Trophoblast cell (in vitro differentiated cells and primary cell): ENCODE measurements around the gene NUP93.

Source experiments
- DNase-seq, 2 donors: peaks; one replicate each; pipeline ENCODE4 v3.0.0-alpha.2; 2016
- H2AFZ ChIP-seq: 2 replicates; pipeline ENCODE4 v1.6.1; 2013; ENCODE audit warnings: low read length, moderate library complexity, mild to moderate bottlenecking; ENCODE audit not compliant: insufficient read depth, poor library complexity
- H2AK5ac ChIP-seq: 2 replicates; pipeline ENCODE4 v1.6.1; 2013; ENCODE audit warnings: mild to moderate bottlenecking, low read length
- H2BK120ac ChIP-seq: 2 replicates; pipeline ENCODE4 v1.6.1; 2013; ENCODE audit warnings: low read length, mild to moderate bottlenecking, moderate library complexity; ENCODE audit not compliant: insufficient read depth, poor library complexity
- H2BK12ac ChIP-seq: 2 replicates; pipeline ENCODE4 v1.6.1; 2013; ENCODE audit warnings: mild to moderate bottlenecking, low read length, moderate library complexity
- H2BK5ac ChIP-seq: 2 replicates; pipeline ENCODE4 v1.6.1; 2013; ENCODE audit warnings: low read length, low read depth, moderate library complexity, mild to moderate bottlenecking; ENCODE audit not compliant: poor library complexity
- H3K14ac ChIP-seq: 2 replicates; pipeline ENCODE4 v1.6.1; 2013; ENCODE audit warnings: mild to moderate bottlenecking, low read length
- H3K18ac ChIP-seq: 2 replicates; pipeline ENCODE4 v1.6.1; 2013; ENCODE audit warnings: mild to moderate bottlenecking, low read length
- H3K23ac ChIP-seq: 2 replicates; pipeline ENCODE4 v1.6.1; 2013; ENCODE audit warnings: low read length
- H3K27ac ChIP-seq: 2 replicates; pipeline ENCODE4 v1.5.1; 2013; ENCODE audit warnings: low read depth, mild to moderate bottlenecking, inconsistent platforms, low read length, moderate library complexity
- H3K27me3 ChIP-seq: 2 replicates; pipeline ENCODE4 v1.6.1; 2013; ENCODE audit warnings: inconsistent platforms, mild to moderate bottlenecking, low read length, moderate library complexity; ENCODE audit not compliant: insufficient read depth
- H3K36me3 ChIP-seq, 2 experiments: 1 replicate in 1 of 2; 2 replicates in 1 of 2; pipeline ENCODE4 v1.6.1; 2013; ENCODE audit warnings: low read length in 2 of 2, mild to moderate bottlenecking in 2 of 2, moderate library complexity in 1 of 2; ENCODE audit not compliant: insufficient read depth in 2 of 2, control insufficient read depth in 1 of 2
- H3K4ac ChIP-seq: 2 replicates; pipeline ENCODE4 v1.6.1; 2013; ENCODE audit warnings: low read depth, mild to moderate bottlenecking, low read length, moderate library complexity
- H3K4me1 ChIP-seq, 2 experiments: 1 replicate in 1 of 2; 2 replicates in 1 of 2; pipeline ENCODE4 v1.6.1; 2013; ENCODE audit warnings: low read length in 2 of 2, mild to moderate bottlenecking in 2 of 2, moderate library complexity in 1 of 2; ENCODE audit not compliant: insufficient read depth in 2 of 2, control insufficient read depth in 1 of 2
- H3K4me2 ChIP-seq: 2 replicates; pipeline ENCODE4 v1.6.1; 2013; ENCODE audit warnings: inconsistent platforms, mild to moderate bottlenecking, low read length, moderate library complexity
- H3K4me3 ChIP-seq: 2 replicates; pipeline ENCODE4 v1.5.1; 2013; ENCODE audit warnings: mild to moderate bottlenecking, low read depth, low read length, inconsistent platforms
- H3K79me1 ChIP-seq: one replicate; pipeline ENCODE4 v1.6.1; 2013; ENCODE audit warnings: low read length
- H3K79me2 ChIP-seq: 2 replicates; pipeline ENCODE4 v1.6.1; 2013; ENCODE audit warnings: low read length, mild to moderate bottlenecking; ENCODE audit not compliant: control insufficient read depth, insufficient read depth, poor library complexity
- H3K9ac ChIP-seq: 2 replicates; pipeline ENCODE4 v1.6.1; 2013; ENCODE audit warnings: mild to moderate bottlenecking, low read length
- H3K9me3 ChIP-seq: 2 replicates; pipeline ENCODE4 v1.6.1; 2013; ENCODE audit warnings: low read depth, mild to moderate bottlenecking, control low read depth, inconsistent platforms, low read length; ENCODE audit not compliant: insufficient read depth
- H4K12ac ChIP-seq: 2 replicates; pipeline ENCODE4 v1.6.1; 2013; ENCODE audit warnings: low read depth, mild to moderate bottlenecking, low read length, moderate library complexity
- H4K8ac ChIP-seq: 2 replicates; pipeline ENCODE4 v1.6.1; 2013; ENCODE audit warnings: low read depth, mild to moderate bottlenecking, low read length, moderate library complexity
- H4K91ac ChIP-seq: one replicate; pipeline ENCODE4 v1.6.1; 2013; ENCODE audit warnings: low read depth, mild to moderate bottlenecking, low read length, moderate library complexity
- WGBS: extraction: QIAGEN DNeasy Blood & Tissue Kit; methylation state at CpG from one replicate; pipeline ENCODE4 v1.1.7; 2013; ENCODE audit warnings: missing lambda C conversion rate; ENCODE audit not compliant: insufficient read length, insufficient coverage; ENCODE audit errors: extremely low coverage; 5-methylcytosine and 5-hydroxymethylcytosine counted together

Gene NUP93

GRCh38 chr16:56841659-56842058 is 111.7 kb downstream of the NUP93 start:
- H2BK120ac ChIP-seq: no peak overlapping the region
- no peak overlapping the region for H2AK5ac ChIP-seq
- WGBS: no CpG with 5 or more reads among the region's 10 CpGs
- peaks cover 32 to 41% of the 10 kb centered on the region in 2 experiments for H3K36me3 ChIP-seq
- no peaks in the 10 kb centered on the region for H3K79me2 ChIP-seq
- no peak overlapping the region for H3K4ac ChIP-seq
- no peak overlapping the region for H3K18ac ChIP-seq
- H2BK12ac ChIP-seq: no peak overlapping the region
- H3K79me1 ChIP-seq: no peaks in the 10 kb centered on the region
- H4K91ac ChIP-seq: no peak overlapping the region
- no peaks in the 10 kb centered on the region for H3K4me1 ChIP-seq
- no peak overlapping the region for H4K12ac ChIP-seq
- no peaks in the 10 kb centered on the region for H3K9me3 ChIP-seq
- H2AFZ ChIP-seq: no peak overlapping the region
- no peak overlapping the region for H3K27ac ChIP-seq
- no peak overlapping the region for H4K8ac ChIP-seq
- H3K27me3 ChIP-seq: no peaks in the 10 kb centered on the region
- no peak overlapping the region for H3K4me3 ChIP-seq
- no peak overlapping the region for H3K9ac ChIP-seq
- H3K14ac ChIP-seq: no peak overlapping the region
- H2BK5ac ChIP-seq: no peak overlapping the region
- no peak overlapping the region for H3K23ac ChIP-seq
- DNase-seq: no peak
- no peak overlapping the region for H3K4me2 ChIP-seq

GRCh38 chr16:56842133-56842532 is 112.2 kb downstream of the NUP93 start:
- Histone ChIP-seq H3K27ac (no peak overlapping the region), H3K18ac (no peak overlapping the region), H3K4me2 (no peak overlapping the region), H2BK5ac (no peak overlapping the region), H3K23ac (no peak overlapping the region), H3K14ac (no peak overlapping the region), H3K79me2 (no peaks in the 10 kb centered on the region), H3K4me3 (no peak overlapping the region), H4K91ac (no peak overlapping the region), H3K36me3 (peaks cover 32 to 38% of the 10 kb centered on the region in 2 experiments), H3K4me1 (no peaks in the 10 kb centered on the region), H3K27me3 (no peaks in the 10 kb centered on the region), H2BK120ac (no peak overlapping the region), H2BK12ac (no peak overlapping the region), H4K12ac (no peak overlapping the region), H4K8ac (no peak overlapping the region), H2AFZ (no peak overlapping the region), H3K9ac (no peak overlapping the region), H3K79me1 (no peaks in the 10 kb centered on the region), H3K4ac (no peak overlapping the region), H2AK5ac (no peak overlapping the region), H3K9me3 (no peaks in the 10 kb centered on the region)
- no peak for DNase-seq

DNA sequence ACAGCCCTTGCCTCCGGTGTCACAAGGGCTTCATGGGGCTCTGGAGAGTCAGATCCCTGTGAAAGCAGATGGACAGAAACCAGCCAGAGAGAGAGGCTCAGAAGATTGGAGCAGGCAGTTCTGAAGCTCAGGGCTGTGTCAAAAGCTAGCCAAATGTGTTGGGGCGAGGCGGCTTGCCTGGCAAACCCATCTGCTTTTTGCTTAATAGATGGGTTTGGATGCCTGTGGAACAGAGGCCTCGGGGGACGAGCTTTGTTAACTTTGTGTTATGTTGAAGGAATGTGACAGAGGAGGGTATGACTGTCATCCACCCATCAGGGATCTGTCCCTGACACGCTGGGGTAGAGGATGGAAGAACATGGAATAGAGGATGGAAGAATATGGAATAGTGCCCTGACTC is 114.1 kb downstream of the NUP93 start:
- H2BK12ac ChIP-seq: no peak overlapping the region
- no CpG with 5 or more reads among the region's 6 CpGs for WGBS

DNA sequence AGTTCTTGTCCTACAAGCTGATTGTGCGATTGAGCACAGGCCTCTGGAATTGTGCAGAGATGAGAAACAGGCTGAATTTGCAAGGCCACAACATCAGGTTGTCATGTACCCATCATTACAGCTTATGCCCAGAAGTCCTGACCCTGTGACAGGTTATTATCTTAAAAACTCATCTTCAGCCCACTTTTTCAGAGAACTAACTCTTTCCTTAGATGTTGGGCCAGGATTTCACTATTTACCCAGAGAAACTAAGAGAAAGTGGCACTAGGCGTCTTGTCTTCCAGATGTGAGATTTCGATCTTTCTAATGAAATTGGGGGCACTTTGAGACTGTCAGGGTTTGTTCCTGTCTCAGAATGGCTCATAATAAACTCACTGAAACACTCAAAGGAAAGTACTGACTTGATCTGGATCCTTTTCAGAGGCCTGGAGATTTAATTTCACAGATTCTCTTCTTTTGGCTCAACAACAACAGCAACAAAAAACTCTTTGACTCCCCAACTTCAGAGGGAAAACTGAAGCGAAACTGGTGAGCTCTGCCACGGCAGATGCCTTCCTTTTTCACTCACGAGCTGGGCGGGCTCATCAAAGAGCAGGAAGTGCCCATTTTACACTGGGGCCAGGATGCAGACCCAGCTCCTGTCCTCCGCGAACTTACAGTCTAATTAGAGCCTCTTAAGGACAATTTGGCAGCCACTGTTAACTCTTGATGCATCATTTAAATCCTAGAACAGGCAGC is 117.4 kb downstream of the NUP93 start:
- H3K79me2 ChIP-seq: no peaks in the 10 kb centered on the region
- H3K27ac ChIP-seq: no peak overlapping the region
- no peak overlapping the region for H3K23ac ChIP-seq
- no peak overlapping the region for H3K9ac ChIP-seq
- no peak overlapping the region for H2BK5ac ChIP-seq
- H3K18ac ChIP-seq: no peak overlapping the region
- no peak for DNase-seq
- peaks cover 9 to 11% of the 10 kb centered on the region in 2 experiments for H3K4me1 ChIP-seq
- H4K91ac ChIP-seq: no peak overlapping the region
- WGBS: no CpG with 5 or more reads among the region's 9 CpGs
- no peak overlapping the region for H2BK12ac ChIP-seq
- no peak overlapping the region for H3K14ac ChIP-seq
- H3K79me1 ChIP-seq: peaks cover 3% of the 10 kb centered on the region
- H3K9me3 ChIP-seq: no peaks in the 10 kb centered on the region
- H3K36me3 ChIP-seq: peaks cover 14 to 21% of the 10 kb centered on the region in 2 experiments
- no peak overlapping the region for H4K8ac ChIP-seq
- no peaks in the 10 kb centered on the region for H3K27me3 ChIP-seq
- H3K4me2 ChIP-seq: no peak overlapping the region
- H2AFZ ChIP-seq: no peak overlapping the region
- no peak overlapping the region for H4K12ac ChIP-seq
- H3K4me3 ChIP-seq: no peak overlapping the region
- no peak overlapping the region for H3K4ac ChIP-seq
- H2AK5ac ChIP-seq: no peak overlapping the region
- no peak overlapping the region for H2BK120ac ChIP-seq

More for the DNA sequence above, 114.1 kb downstream of the NUP93 start:
- no peak overlapping the region for H3K4me3 ChIP-seq
- no peaks in the 10 kb centered on the region for H3K79me1 ChIP-seq
- peaks cover 24 to 32% of the 10 kb centered on the region in 2 experiments for H3K36me3 ChIP-seq
- no peaks in the 10 kb centered on the region for H3K9me3 ChIP-seq
- H3K4me1 ChIP-seq: no peaks in the 10 kb centered on the region
- H3K27me3 ChIP-seq: no peaks in the 10 kb centered on the region
- H2AFZ ChIP-seq: no peak overlapping the region
- H4K91ac ChIP-seq: no peak overlapping the region
- no peak overlapping the region for H3K4ac ChIP-seq
- H3K9ac ChIP-seq: no peak overlapping the region
- no peak overlapping the region for H4K12ac ChIP-seq
- peak in 1 of 2 donors; percentile 29 for DNase-seq
- no peak overlapping the region for H2AK5ac ChIP-seq
- H3K4me2 ChIP-seq: no peak overlapping the region
- H2BK120ac ChIP-seq: no peak overlapping the region
- H3K79me2 ChIP-seq: no peaks in the 10 kb centered on the region
- H3K23ac ChIP-seq: no peak overlapping the region
- H3K27ac ChIP-seq: no peak overlapping the region
- H2BK5ac ChIP-seq: no peak overlapping the region
- H4K8ac ChIP-seq: no peak overlapping the region
- H3K18ac ChIP-seq: no peak overlapping the region
- H3K14ac ChIP-seq: no peak overlapping the region
